Activated CD4-positive, alpha-beta T cell treated with anti-CD3 and anti-CD28 coated beads, Interleukin-2, amount 10 ng/mL, durations not matched to agents 24 days and 14 days (primary cell): Measurements from ENCODE around the gene DNMT3A. TPM values are rescaled to one million over a fixed set of nuclear protein-coding genes. Genes with fewer than 3 reads are reported as not detected.

Experiments
- DNase-seq: peaks from one replicate; pipeline ENCODE4 v3.0.0; 2022
- H3K27ac Mint-ChIP-seq: one replicate; pipeline ENCODE4 v1.8.0; 2022; ENCODE audit warnings: mild to moderate bottlenecking, mixed read lengths
- H3K27me3 Mint-ChIP-seq: one replicate; pipeline ENCODE4 v1.8.0; 2022; ENCODE audit warnings: mixed read lengths
- H3K36me3 Mint-ChIP-seq: one replicate; pipeline ENCODE4 v1.8.0; 2022; ENCODE audit warnings: low read depth, mild to moderate bottlenecking, mixed read lengths
- H3K4me1 Mint-ChIP-seq: one replicate; pipeline ENCODE4 v1.8.0; 2021; ENCODE audit warnings: mixed read lengths
- H3K4me3 Mint-ChIP-seq: one replicate; pipeline ENCODE4 v1.8.0; 2022; ENCODE audit warnings: mild to moderate bottlenecking, moderate library complexity, mixed read lengths
- H3K9me3 Mint-ChIP-seq: one replicate; pipeline ENCODE4 v1.8.0; 2021; ENCODE audit warnings: mixed read lengths
- intact Hi-C: fragments of 100-400 bp; cut with micrococcal nuclease; formaldehyde crosslinking; loops from one replicate; pipeline ENCODE4 v1.15.1; 2023
- total RNA-seq: library from RNA; stranded (reverse); gene quantifications from 2 replicates; pipeline ENCODE4 v1.2.3, GENCODE V29; 2022

DNMT3A gene
- total RNA-seq, 1 donor from 2014 or later = 102 TPM

GRCh38 chr2:25190536-25190935 is 151.2 kb downstream of the DNMT3A start:
- Mint-ChIP-seq H3K27me3 (peaks cover 7% of the 10 kb centered on the region), H3K4me3 (no peak overlapping the region), H3K36me3 (no peaks in the 10 kb centered on the region), H3K27ac (no peak overlapping the region), H3K4me1 (no peaks in the 10 kb centered on the region), H3K9me3 (no peaks in the 10 kb centered on the region)
- intact Hi-C loops = loop anchor here (10.0 kb wide), 1 partner anchor 56 kb away; no protein-coding TSS in a partner anchor
- no peak for DNase-seq

GRCh38 chr2:25188405-25188804 is 153.3 kb downstream of the DNMT3A start:
- DNase-seq = no peak
- no peaks in the 10 kb centered on the region for H3K9me3 Mint-ChIP-seq
- no peak overlapping the region for H3K4me3 Mint-ChIP-seq
- H3K27me3 Mint-ChIP-seq = peaks cover 16% of the 10 kb centered on the region
- no peak overlapping the region for H3K27ac Mint-ChIP-seq
- no peaks in the 10 kb centered on the region for H3K4me1 Mint-ChIP-seq
- no peaks in the 10 kb centered on the region for H3K36me3 Mint-ChIP-seq
- intact Hi-C loops = no loop called here

- no peaks in the 10 kb centered on the region for H3K9me3 Mint-ChIP-seq
- no peaks in the 10 kb centered on the region for H3K4me1 Mint-ChIP-seq
- DNase-seq = no peak
- H3K27ac Mint-ChIP-seq = no peak overlapping the region
- H3K36me3 Mint-ChIP-seq = no peaks in the 10 kb centered on the region
- H3K27me3 Mint-ChIP-seq = peaks cover 16% of the 10 kb centered on the region
- H3K4me3 Mint-ChIP-seq = no peak overlapping the region
- intact Hi-C loops = no loop called here
Measured at GRCh38 chr2:25187729-25188350, 153.9 kb downstream of the DNMT3A start.

GRCh38 chr2:25184254-25184653 is 157.5 kb downstream of the DNMT3A start:
- H3K4me3 Mint-ChIP-seq = no peak overlapping the region
- H3K4me1 Mint-ChIP-seq = no peaks in the 10 kb centered on the region
- H3K36me3 Mint-ChIP-seq = no peaks in the 10 kb centered on the region
- H3K9me3 Mint-ChIP-seq = no peaks in the 10 kb centered on the region
- H3K27ac Mint-ChIP-seq = no peak overlapping the region
- no peak for DNase-seq
- intact Hi-C loops = no loop called here
- peaks cover 14% of the 10 kb centered on the region for H3K27me3 Mint-ChIP-seq

GRCh38 chr2:25178976-25179375 is 162.7 kb downstream of the DNMT3A start:
- intact Hi-C loops = no loop called here
- Mint-ChIP-seq H3K27me3 (peaks cover 25% of the 10 kb centered on the region), H3K27ac (no peak overlapping the region), H3K9me3 (no peaks in the 10 kb centered on the region), H3K36me3 (no peaks in the 10 kb centered on the region), H3K4me1 (no peaks in the 10 kb centered on the region), H3K4me3 (no peak overlapping the region)
- DNase-seq = no peak

Other genes starting within 250 kb of the DNMT3A start
- gene POMC, start 173.3 kb downstream of the DNMT3A start, total RNA-seq = 6.9 and 7.2 TPM in 2 replicates